ENCODE measurements around the gene ZNF547.

GRCh38 chr19:57377498-57378146 is 14.3 kb downstream of the ZNF547 start:
- no peak for TF ChIP-seq CTCF (IDR thresholded peaks at IDR 0.05)
- TF ChIP-seq ZFX (IDR thresholded peaks at IDR 0.05; ENCODE audit: borderline replicate concordance), result no peak

Data from 22Rv1 (cell line).